HEK293 (cell line): ENCODE results near the gene PCDH9.

ENCODE experiments used
- CTCF ChIA-PET: fragments of 350-600 bp; formaldehyde crosslinking; extraction: SDS; loops from one replicate; lab custom pipeline; 2021; ENCODE audit warnings: antibody characterized with exemption; lab: Yijun Ruan, JAX
- POLR2A ChIA-PET: fragments of 300-600 bp; formaldehyde crosslinking; extraction: SDS; loops from one replicate; lab custom pipeline; 2020; ENCODE audit warnings: antibody characterized with exemption, inconsistent platforms; lab: Yijun Ruan, JAX
- H3K27ac ChIP-seq: fragments of 200-500 bp; sonication (Bioruptor generic); 2 replicates; pipeline ENCODE4 v1.5.1; 2014; ENCODE audit warnings: low read depth, low read length, control low read depth, inconsistent platforms; ENCODE audit errors: extremely low read depth
- H3K36me3 ChIP-seq, 2 experiments: fragments of 200-500 bp in 1 of 2; sonication (Bioruptor generic) in 1 of 2; 1 replicate in 1 of 2; 2 replicates in 1 of 2; pipeline ENCODE4 v1.5.1; 2014 to 2017; ENCODE audit warnings: inconsistent platforms in 2 of 2, low read length in 2 of 2; ENCODE audit not compliant: control insufficient read depth in 2 of 2, insufficient read depth in 1 of 2
- H3K4me1 ChIP-seq: fragments of 200-500 bp; sonication (Bioruptor generic); 2 replicates; pipeline ENCODE4 v1.5.1; 2014; ENCODE audit warnings: mild to moderate bottlenecking, low read length, inconsistent platforms; ENCODE audit not compliant: control insufficient read depth, insufficient read depth
- H3K4me3 ChIP-seq: 2 replicates; pipeline ENCODE4 v1.5.1; 2011; ENCODE audit warnings: low read depth, mild to moderate bottlenecking, control low read depth, low read length, moderate library complexity
- H3K9me3 ChIP-seq: fragments of 200-500 bp; sonication (Bioruptor generic); 2 replicates; pipeline ENCODE4 v1.5.1; 2014; ENCODE audit warnings: low read depth, low read length, inconsistent platforms; ENCODE audit not compliant: control insufficient read depth, insufficient read depth
- ATF2 ChIP-seq: fragments of 450-650 bp; formaldehyde crosslinking; IDR thresholded peaks from 2 replicates; pipeline ENCODE4 v1.5.1; 2016; ENCODE audit warnings: missing biosample characterization, missing genetic modification characterization, low read depth
- EGR2 ChIP-seq: fragments of 450-650 bp; formaldehyde crosslinking; IDR thresholded peaks from 2 replicates; pipeline ENCODE4 v1.5.1; 2016; ENCODE audit warnings: low read depth, missing biosample characterization, missing genetic modification characterization
- HIC1 ChIP-seq: fragments of 450-650 bp; formaldehyde crosslinking; IDR thresholded peaks from 2 replicates; pipeline ENCODE4 v1.5.1; 2016; ENCODE audit warnings: missing biosample characterization, missing genetic modification characterization
- MYNN ChIP-seq: fragments of 450-650 bp; formaldehyde crosslinking; IDR thresholded peaks from 2 replicates; pipeline ENCODE4 v1.5.1; 2016; ENCODE audit warnings: missing biosample characterization, missing genetic modification characterization, borderline replicate concordance
- PRDM1 ChIP-seq: fragments of 450-650 bp; formaldehyde crosslinking; IDR thresholded peaks from 2 replicates; pipeline ENCODE4; 2016; ENCODE audit warnings: missing biosample characterization, missing genetic modification characterization
- PRDM4 ChIP-seq: fragments of 450-650 bp; formaldehyde crosslinking; IDR thresholded peaks from 2 replicates; pipeline ENCODE4 v1.5.1; 2017; ENCODE audit warnings: missing biosample characterization, missing genetic modification characterization
- SALL2 ChIP-seq: fragments of 450-650 bp; formaldehyde crosslinking; IDR thresholded peaks from 2 replicates; pipeline ENCODE4 v1.5.0; 2017; ENCODE audit warnings: missing biosample characterization, mild to moderate bottlenecking, missing genetic modification characterization, borderline replicate concordance
- SP3 ChIP-seq: fragments of 450-650 bp; formaldehyde crosslinking; IDR thresholded peaks from 2 replicates; pipeline ENCODE4 v1.5.1; 2016; ENCODE audit warnings: missing biosample characterization, missing genetic modification characterization
- TCF7L2 ChIP-seq: IDR thresholded peaks from 2 replicates; pipeline ENCODE4 v1.6.1; 2011; ENCODE audit warnings: low read depth, mild to moderate bottlenecking, inconsistent platforms, low read length, moderate library complexity, borderline replicate concordance
- YY2 ChIP-seq: fragments of 450-650 bp; formaldehyde crosslinking; IDR thresholded peaks from 2 replicates; pipeline ENCODE4 v1.5.1; 2016; ENCODE audit warnings: missing biosample characterization, missing genetic modification characterization
- ZEB2 ChIP-seq: fragments of 450-650 bp; formaldehyde crosslinking; IDR thresholded peaks from 2 replicates; pipeline ENCODE4 v1.5.1; 2016; ENCODE audit warnings: missing biosample characterization, missing genetic modification characterization
- ZIC2 ChIP-seq: fragments of 450-650 bp; formaldehyde crosslinking; IDR thresholded peaks from 2 replicates; pipeline ENCODE4 v1.5.1; 2016; ENCODE audit warnings: missing biosample characterization, missing genetic modification characterization
- ZNF10 ChIP-seq: fragments of 450-650 bp; formaldehyde crosslinking; IDR thresholded peaks from 2 replicates; pipeline ENCODE4 v1.5.1; 2017; ENCODE audit warnings: missing biosample characterization, missing genetic modification characterization
- ZNF121 ChIP-seq: fragments of 450-650 bp; formaldehyde crosslinking; IDR thresholded peaks from 2 replicates; pipeline ENCODE4 v1.5.1; 2016; ENCODE audit warnings: missing biosample characterization, missing genetic modification characterization
- ZNF157 ChIP-seq: fragments of 450-650 bp; formaldehyde crosslinking; IDR thresholded peaks from 2 replicates; pipeline ENCODE4 v1.5.1; 2016; ENCODE audit warnings: missing biosample characterization, missing genetic modification characterization
- ZNF169 ChIP-seq: fragments of 450-650 bp; formaldehyde crosslinking; IDR thresholded peaks from 2 replicates; pipeline ENCODE4 v1.5.1; 2016; ENCODE audit warnings: missing biosample characterization, missing genetic modification characterization
- ZNF184 ChIP-seq: fragments of 450-650 bp; IDR thresholded peaks from 2 replicates; pipeline ENCODE4 v1.5.1; 2018; ENCODE audit warnings: missing biosample characterization, mild to moderate bottlenecking, missing genetic modification characterization
- ZNF223 ChIP-seq: fragments of 450-650 bp; formaldehyde crosslinking; IDR thresholded peaks from 2 replicates; pipeline ENCODE4 v1.5.1; 2016; ENCODE audit warnings: missing biosample characterization, missing genetic modification characterization
- ZNF335 ChIP-seq: fragments of 450-650 bp; formaldehyde crosslinking; conservative IDR thresholded peaks from 2 replicates; pipeline ENCODE4 v1.5.1; 2016; ENCODE audit warnings: missing biosample characterization, missing genetic modification characterization
- ZNF366 ChIP-seq: fragments of 450-650 bp; formaldehyde crosslinking; conservative IDR thresholded peaks from 2 replicates; pipeline ENCODE4 v1.5.1; 2016; ENCODE audit warnings: missing biosample characterization, missing genetic modification characterization
- ZNF416 ChIP-seq: fragments of 450-650 bp; formaldehyde crosslinking; IDR thresholded peaks from 2 replicates; pipeline ENCODE4 v1.5.1; 2016; ENCODE audit warnings: missing biosample characterization, missing genetic modification characterization
- ZNF433 ChIP-seq: fragments of 450-650 bp; formaldehyde crosslinking; IDR thresholded peaks from 2 replicates; pipeline ENCODE4 v1.5.1; 2016; ENCODE audit warnings: missing biosample characterization, missing genetic modification characterization, low read depth
- ZNF48 ChIP-seq: fragments of 450-650 bp; formaldehyde crosslinking; IDR thresholded peaks from 2 replicates; pipeline ENCODE4 v1.5.1; 2016; ENCODE audit warnings: missing biosample characterization, missing genetic modification characterization
- ZNF501 ChIP-seq: fragments of 450-650 bp; formaldehyde crosslinking; IDR thresholded peaks from 2 replicates; pipeline ENCODE4 v1.5.1; 2016; ENCODE audit warnings: missing biosample characterization, missing genetic modification characterization
- ZNF513 ChIP-seq: fragments of 450-650 bp; IDR thresholded peaks from 2 replicates; pipeline ENCODE4 v1.5.1; 2018; ENCODE audit warnings: missing biosample characterization, missing genetic modification characterization
- ZNF560 ChIP-seq: fragments of 450-650 bp; formaldehyde crosslinking; IDR thresholded peaks from 2 replicates; pipeline ENCODE4 v1.5.1; 2017; ENCODE audit warnings: missing biosample characterization, missing genetic modification characterization, borderline replicate concordance
- ZNF585B ChIP-seq: fragments of 450-650 bp; formaldehyde crosslinking; IDR thresholded peaks from 2 replicates; pipeline ENCODE4 v1.5.1; 2016; ENCODE audit warnings: missing biosample characterization, missing genetic modification characterization
- ZNF623 ChIP-seq: fragments of 450-650 bp; formaldehyde crosslinking; IDR thresholded peaks from 2 replicates; pipeline ENCODE4 v1.5.1; 2016; ENCODE audit warnings: missing biosample characterization, missing genetic modification characterization
- ZNF626 ChIP-seq: fragments of 450-650 bp; sonication (Bioruptor Pico); formaldehyde crosslinking; IDR thresholded peaks from 2 replicates; pipeline ENCODE4 v1.5.1; 2018; ENCODE audit warnings: missing biosample characterization, missing genetic modification characterization, inconsistent platforms
- ZNF660 ChIP-seq: fragments of 450-650 bp; IDR thresholded peaks from 2 replicates; pipeline ENCODE4 v1.5.1; 2018; ENCODE audit warnings: missing biosample characterization, mild to moderate bottlenecking, missing genetic modification characterization
- ZNF776 ChIP-seq: fragments of 450-650 bp; formaldehyde crosslinking; IDR thresholded peaks from 2 replicates; pipeline ENCODE4 v1.5.0; 2017; ENCODE audit warnings: missing biosample characterization, missing genetic modification characterization, borderline replicate concordance
- ZNF785 ChIP-seq: fragments of 450-650 bp; formaldehyde crosslinking; IDR thresholded peaks from 2 replicates; pipeline ENCODE4 v1.5.1; 2016; ENCODE audit warnings: missing biosample characterization, missing genetic modification characterization
- ZNF837 ChIP-seq: fragments of 450-650 bp; formaldehyde crosslinking; IDR thresholded peaks from 2 replicates; pipeline ENCODE4 v1.5.1; 2016; ENCODE audit warnings: missing biosample characterization, missing genetic modification characterization
- ZSCAN23 ChIP-seq: fragments of 450-650 bp; formaldehyde crosslinking; IDR thresholded peaks from 2 replicates; pipeline ENCODE4 v1.5.1; 2016; ENCODE audit warnings: missing biosample characterization, missing genetic modification characterization

The PCDH9 gene

GRCh38 chr13:67069117-67069767 is 160.9 kb downstream of the PCDH9 start:
- Histone ChIP-seq H3K4me3 (no peak overlapping the region), H3K27ac (no peak overlapping the region), H3K4me1 (no peaks in the 10 kb centered on the region), H3K9me3 (no peaks in the 10 kb centered on the region), H3K36me3 (no peaks in the 10 kb centered on the region)
- ChIA-PET CTCF (no interaction called here), POLR2A (no interaction called here)
- TF ChIP-seq ZNF416 (tag by site-specific recombination): no peak
- no peak for TF ChIP-seq ZNF184 (tag by site-specific recombination)
- no peak for TF ChIP-seq ZNF157 (tag by site-specific recombination)
- no peak for TF ChIP-seq ZNF48 (tag by site-specific recombination)
- 0 out of 2 replicates have a peak, but pooled peaks have one; percentile 40 for TF ChIP-seq ZNF660 (tag by site-specific recombination)
- TF ChIP-seq PRDM1 (tag by site-specific recombination): peak; percentile 46; the same call in 1 of the 2 replicates
- TF ChIP-seq ZNF585B: no peak
- no peak for TF ChIP-seq ZNF366 (tag by site-specific recombination)
- TF ChIP-seq ZSCAN23 (tag by site-specific recombination): no peak
- 0 out of 2 replicates have a peak, but pooled peaks have one; percentile 12 for TF ChIP-seq ZNF335 (tag by site-specific recombination)
- TF ChIP-seq SP3 (tag by site-specific recombination): no peak
- no peak for TF ChIP-seq YY2
- no peak for TF ChIP-seq ZNF223
- no peak for TF ChIP-seq MYNN (tag by site-specific recombination)
- no peak for TF ChIP-seq ZNF501 (tag by site-specific recombination)
- TF ChIP-seq ZNF121 (tag by site-specific recombination): no peak
- no peak for TF ChIP-seq ZNF776 (tag by site-specific recombination)
- TF ChIP-seq ZEB2 (tag by site-specific recombination): no peak
- no peak for TF ChIP-seq ZNF433 (tag by site-specific recombination)
- TF ChIP-seq ZNF10: no peak
- no peak for TF ChIP-seq ZNF513
- TF ChIP-seq ZNF169: no peak
- no peak for TF ChIP-seq ZNF560
- no peak for TF ChIP-seq HIC1 (tag by site-specific recombination)
- TF ChIP-seq ZNF785 (tag by site-specific recombination): no peak
- no peak for TF ChIP-seq ZNF626 (tag by site-specific recombination)
- no peak for TF ChIP-seq ZNF623
- TF ChIP-seq EGR2 (tag by site-specific recombination): no peak
- TF ChIP-seq ZIC2 (tag by site-specific recombination): 0 out of 2 replicates have a peak, but pooled peaks have one; percentile 11
- peak; percentile 66; the same call in 1 of the 2 replicates for TF ChIP-seq ATF2 (tag by site-specific recombination)
- no peak for TF ChIP-seq PRDM4 (tag by site-specific recombination)
- no peak for TF ChIP-seq SALL2
- TF ChIP-seq TCF7L2: no peak
- no peak for TF ChIP-seq ZNF837 (tag by site-specific recombination)
